Measurements from ENCODE around the gene CHTF18.

DNA sequence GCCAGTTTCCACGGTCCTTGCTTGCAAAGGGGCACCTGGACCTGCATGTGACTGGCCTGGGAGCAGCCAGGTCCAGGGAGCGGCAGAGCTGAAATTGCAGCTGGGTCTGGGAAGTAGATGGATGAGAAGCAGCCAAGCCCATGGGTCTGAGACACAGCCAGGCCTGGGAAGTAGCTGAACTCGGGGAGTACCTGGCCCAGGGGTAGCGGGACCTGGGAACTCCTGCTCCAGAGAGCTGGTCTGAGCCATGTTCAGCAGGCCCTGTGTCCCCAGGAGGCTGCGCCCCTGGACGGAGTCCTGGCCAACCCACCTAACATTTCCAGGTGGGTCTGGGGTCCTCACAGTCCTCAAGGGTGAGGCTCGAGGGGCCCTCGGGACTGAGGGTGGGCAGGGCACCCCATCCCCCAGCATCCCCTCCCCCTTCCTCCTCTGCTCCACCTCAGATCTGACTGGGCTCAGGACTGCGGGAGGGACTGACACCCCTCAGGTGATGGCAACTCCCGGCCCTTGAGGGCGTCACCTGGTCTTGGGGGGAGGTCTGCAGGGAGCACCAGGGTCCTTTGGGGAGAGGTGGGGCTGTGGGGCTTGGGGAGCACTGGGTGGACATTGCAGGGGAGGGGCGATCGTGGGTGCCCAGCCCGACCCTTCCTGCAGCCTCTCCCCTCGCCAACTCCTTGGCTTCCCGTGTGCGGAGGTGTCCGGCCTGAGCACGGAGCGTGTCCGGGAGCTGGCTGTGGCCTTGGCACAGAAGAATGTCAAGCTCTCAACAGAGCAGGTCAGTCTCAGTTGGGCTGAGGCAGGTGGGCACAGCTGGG lies 24.8 kb upstream of the CHTF18 start:
- no peak for TF ChIP-seq POLR2A (IDR thresholded peaks at IDR 0.05)
- TF ChIP-seq, protein P1, sequence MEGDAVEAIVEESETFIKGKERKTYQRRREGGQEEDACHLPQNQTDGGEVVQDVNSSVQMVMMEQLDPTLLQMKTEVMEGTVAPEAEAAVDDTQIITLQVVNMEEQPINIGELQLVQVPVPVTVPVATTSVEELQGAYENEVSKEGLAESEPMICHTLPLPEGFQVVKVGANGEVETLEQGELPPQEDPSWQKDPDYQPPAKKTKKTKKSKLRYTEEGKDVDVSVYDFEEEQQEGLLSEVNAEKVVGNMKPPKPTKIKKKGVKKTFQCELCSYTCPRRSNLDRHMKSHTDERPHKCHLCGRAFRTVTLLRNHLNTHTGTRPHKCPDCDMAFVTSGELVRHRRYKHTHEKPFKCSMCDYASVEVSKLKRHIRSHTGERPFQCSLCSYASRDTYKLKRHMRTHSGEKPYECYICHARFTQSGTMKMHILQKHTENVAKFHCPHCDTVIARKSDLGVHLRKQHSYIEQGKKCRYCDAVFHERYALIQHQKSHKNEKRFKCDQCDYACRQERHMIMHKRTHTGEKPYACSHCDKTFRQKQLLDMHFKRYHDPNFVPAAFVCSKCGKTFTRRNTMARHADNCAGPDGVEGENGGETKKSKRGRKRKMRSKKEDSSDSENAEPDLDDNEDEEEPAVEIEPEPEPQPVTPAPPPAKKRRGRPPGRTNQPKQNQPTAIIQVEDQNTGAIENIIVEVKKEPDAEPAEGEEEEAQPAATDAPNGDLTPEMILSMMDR (IDR thresholded peaks at IDR 0.05) = no peak

Data from esophagus squamous epithelium (tissue), 4 donors.